Measurements from ENCODE around the gene RNF17.
A peak's percentile ranks its signal among the peaks of the same experiment; 100 is the strongest.

The RNF17 gene

GRCh38 chr13:24896061-24896460, 132.1 kb downstream of the RNF17 start:
- H3K36me3 ChIP-seq (replicated peaks), result no peaks in the 10 kb centered on the region

GRCh38 chr13:24897293-24897692, 133.3 kb downstream of the RNF17 start:
- H3K27ac ChIP-seq, result no peak overlapping the region
- in situ Hi-C loops (cut with HindIII; ENCODE audit: low pct_ligation_motif_present, low sequenced_read_pairs), result no loop called here
- no peak for TF ChIP-seq CTCF (IDR thresholded peaks at IDR 0.05; ENCODE audit: low read depth, low read length, missing control alignments)
- no peaks in the 10 kb centered on the region for H3K36me3 ChIP-seq (replicated peaks)
- DNase-seq, result no peak
- no peaks in the 10 kb centered on the region for H3K27me3 ChIP-seq (replicated peaks)
- no peak overlapping the region for H3K4me3 ChIP-seq (ENCODE audit: low read depth, low read length)

More at GRCh38 chr13:24896061-24896460, 132.1 kb downstream of the RNF17 start:
- Histone ChIP-seq H3K27ac (no peak overlapping the region), H3K4me3 (ENCODE audit: low read depth, low read length) (no peak overlapping the region), H3K27me3 (replicated peaks) (no peaks in the 10 kb centered on the region)
- in situ Hi-C loops (cut with HindIII; ENCODE audit: low pct_ligation_motif_present, low sequenced_read_pairs), result no loop called here
- TF ChIP-seq CTCF (IDR thresholded peaks at IDR 0.05; ENCODE audit: low read depth, low read length, missing control alignments), result no peak
- no peak for DNase-seq

GRCh38 chr13:24899601-24900000, 135.6 kb downstream of the RNF17 start:
- DNase-seq, result peak; percentile 63
- H3K27ac ChIP-seq, result no peak overlapping the region
- H3K36me3 ChIP-seq (replicated peaks), result no peaks in the 10 kb centered on the region
- H3K27me3 ChIP-seq (replicated peaks), result no peaks in the 10 kb centered on the region
- in situ Hi-C loops (cut with HindIII; ENCODE audit: low pct_ligation_motif_present, low sequenced_read_pairs), result no loop called here
- no peak for TF ChIP-seq CTCF (IDR thresholded peaks at IDR 0.05; ENCODE audit: low read depth, low read length, missing control alignments)
- no peak overlapping the region for H3K4me3 ChIP-seq (ENCODE audit: low read depth, low read length)

GRCh38 chr13:24900507-24900906, 136.5 kb downstream of the RNF17 start:
- Histone ChIP-seq H3K27me3 (replicated peaks) (no peaks in the 10 kb centered on the region), H3K4me3 (ENCODE audit: low read depth, low read length) (no peak overlapping the region), H3K36me3 (replicated peaks) (no peaks in the 10 kb centered on the region), H3K27ac (no peak overlapping the region)
- no peak for DNase-seq
- TF ChIP-seq CTCF (IDR thresholded peaks at IDR 0.05; ENCODE audit: low read depth, low read length, missing control alignments), result no peak
- in situ Hi-C loops (cut with HindIII; ENCODE audit: low pct_ligation_motif_present, low sequenced_read_pairs), result no loop called here

- TF ChIP-seq CTCF (IDR thresholded peaks at IDR 0.05; ENCODE audit: low read depth, low read length, missing control alignments), result no peak
- Histone ChIP-seq H3K4me3 (ENCODE audit: low read depth, low read length) (no peak overlapping the region), H3K36me3 (replicated peaks) (peaks cover 2% of the 10 kb centered on the region), H3K27ac (no peak overlapping the region), H3K27me3 (replicated peaks) (no peaks in the 10 kb centered on the region)
- DNase-seq, result no peak
- in situ Hi-C loops (cut with HindIII; ENCODE audit: low pct_ligation_motif_present, low sequenced_read_pairs), result no loop called here
These were observed 141.3 kb downstream of the RNF17 start for GRCh38 chr13:24905242-24905641.

GRCh38 chr13:24906268-24906667, 142.3 kb downstream of the RNF17 start:
- TF ChIP-seq CTCF (IDR thresholded peaks at IDR 0.05; ENCODE audit: low read depth, low read length, missing control alignments), result no peak
- in situ Hi-C loops (cut with HindIII; ENCODE audit: low pct_ligation_motif_present, low sequenced_read_pairs), result no loop called here
- no peak overlapping the region for H3K4me3 ChIP-seq (ENCODE audit: low read depth, low read length)
- DNase-seq, result no peak
- H3K27ac ChIP-seq, result no peak overlapping the region
- H3K36me3 ChIP-seq (replicated peaks), result peaks cover 2% of the 10 kb centered on the region
- H3K27me3 ChIP-seq (replicated peaks), result no peaks in the 10 kb centered on the region

Data from brain microvascular endothelial cell (primary cell).